Measurements from ENCODE around the gene TMEM271. TPM values are rescaled to one million over a fixed set of nuclear protein-coding genes. Genes with fewer than 3 reads are reported as not detected.

The TMEM271 gene
- total RNA-seq, 1 donor from 2014 or later = not detected

DNA sequence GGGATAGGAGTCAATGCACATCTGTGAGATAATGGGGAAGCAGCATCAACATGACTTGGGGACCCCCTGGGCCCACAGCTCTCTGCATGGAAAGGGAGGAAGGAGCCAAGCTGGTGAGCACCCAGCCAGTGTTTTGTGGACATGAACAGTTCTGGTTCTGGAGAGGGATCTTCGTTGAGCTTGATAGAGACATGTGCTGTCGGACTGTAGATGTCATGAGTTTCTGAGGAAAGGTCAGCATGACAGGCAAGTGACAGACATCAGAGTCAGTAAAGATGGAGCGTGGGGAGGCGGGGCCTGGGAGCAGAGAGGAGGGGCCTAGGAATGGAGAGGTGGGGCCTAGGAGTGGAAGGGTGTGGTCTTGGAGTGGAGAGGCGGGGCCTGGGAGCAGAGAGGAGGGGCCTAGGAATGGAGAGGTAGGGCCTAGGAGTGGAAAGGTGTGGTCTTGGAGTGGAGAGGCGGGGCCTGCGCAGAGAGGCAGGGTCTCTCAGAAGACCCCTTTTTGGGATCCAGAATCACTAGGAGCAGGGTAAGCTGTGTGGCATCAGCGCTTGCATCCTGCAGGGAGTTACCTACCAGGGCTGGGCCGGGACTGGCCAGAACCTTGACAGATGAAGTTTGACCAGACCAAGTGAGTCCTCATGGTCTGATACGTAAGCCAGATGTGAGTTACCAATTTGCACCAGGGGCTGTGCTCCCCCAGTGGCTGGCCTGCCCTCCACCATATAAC, 43.3 kb downstream of the TMEM271 start:
- ATAC-seq = peak in 1 of 2 donors; percentile 14

DNA sequence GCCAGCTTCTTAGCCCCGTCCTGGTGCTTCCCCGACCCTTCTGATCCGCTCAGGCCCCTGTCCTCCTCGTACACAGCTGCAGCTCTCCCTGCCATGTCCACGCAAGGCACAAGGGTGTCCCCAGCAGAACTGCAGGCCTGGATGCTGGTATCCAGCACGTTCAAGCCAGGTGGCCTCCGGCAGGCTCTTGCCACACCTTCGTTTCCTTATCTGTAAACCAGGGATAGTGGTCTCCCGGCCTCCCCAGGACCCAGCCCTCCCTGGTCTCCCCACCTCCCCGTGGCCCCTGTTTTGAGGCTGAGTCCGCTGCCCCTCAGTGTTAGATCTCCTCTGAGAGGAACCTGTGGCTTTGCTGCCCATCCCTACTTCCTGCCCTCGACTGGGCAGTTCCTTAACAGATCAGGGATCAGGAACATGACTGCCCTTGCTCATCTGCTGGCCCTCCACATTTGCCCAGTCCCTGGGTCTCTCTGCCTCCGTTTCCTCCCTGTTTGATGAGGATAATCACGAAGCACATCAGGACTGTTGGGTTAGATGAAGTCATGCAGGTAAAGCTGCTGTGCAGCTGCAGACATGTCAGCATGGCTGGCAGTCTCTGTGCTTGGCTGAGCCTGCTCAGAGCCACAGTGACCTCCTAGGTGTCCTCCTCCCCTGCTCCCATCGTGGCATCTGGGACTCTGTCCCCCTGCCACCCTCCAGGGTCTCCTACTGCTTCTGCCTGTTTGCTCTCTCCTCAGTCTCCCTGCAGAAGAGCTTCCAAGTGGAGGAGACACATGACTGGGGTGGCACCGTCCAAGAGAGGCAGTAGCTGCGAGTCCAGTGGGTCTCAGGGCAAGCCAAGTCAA, 44.2 kb downstream of the TMEM271 start:
- Histone ChIP-seq H3K4me3 (no peak overlapping the region), H3K27me3 (ENCODE audit: low read depth) (no peaks in the 10 kb centered on the region), H3K9me3 (no peaks in the 10 kb centered on the region), H3K36me3 (peaks cover 96% of the 10 kb centered on the region), H3K27ac (no peak overlapping the region), H3K4me1 (no peaks in the 10 kb centered on the region)
- no peak for TF ChIP-seq CTCF (IDR thresholded peaks at IDR 0.05)
- intact Hi-C loops (cut with DNase I) = no loop called here
- DNase-seq (no peak), ATAC-seq (no peak)

More for the DNA sequence above, 43.3 kb downstream of the TMEM271 start:
- DNase-seq = no peak
- Histone ChIP-seq H3K4me3 (no peak overlapping the region), H3K36me3 (peaks cover 96% of the 10 kb centered on the region), H3K9me3 (no peaks in the 10 kb centered on the region), H3K27ac (no peak overlapping the region), H3K27me3 (ENCODE audit: low read depth) (no peaks in the 10 kb centered on the region), H3K4me1 (no peaks in the 10 kb centered on the region)
- no peak for TF ChIP-seq CTCF (IDR thresholded peaks at IDR 0.05)
- intact Hi-C loops (cut with DNase I) = no loop called here

- Histone ChIP-seq H3K9me3 (no peaks in the 10 kb centered on the region), H3K4me3 (no peak overlapping the region), H3K27me3 (ENCODE audit: low read depth) (no peaks in the 10 kb centered on the region), H3K27ac (no peak overlapping the region), H3K4me1 (no peaks in the 10 kb centered on the region), H3K36me3 (peaks cover 92% of the 10 kb centered on the region)
- DNase-seq (no peak), ATAC-seq (no peak)
- intact Hi-C loops (cut with DNase I) = no loop called here
- no peak for TF ChIP-seq CTCF (IDR thresholded peaks at IDR 0.05)
Measured at GRCh38 chr4:531076-531475, 45.0 kb downstream of the TMEM271 start.

DNA sequence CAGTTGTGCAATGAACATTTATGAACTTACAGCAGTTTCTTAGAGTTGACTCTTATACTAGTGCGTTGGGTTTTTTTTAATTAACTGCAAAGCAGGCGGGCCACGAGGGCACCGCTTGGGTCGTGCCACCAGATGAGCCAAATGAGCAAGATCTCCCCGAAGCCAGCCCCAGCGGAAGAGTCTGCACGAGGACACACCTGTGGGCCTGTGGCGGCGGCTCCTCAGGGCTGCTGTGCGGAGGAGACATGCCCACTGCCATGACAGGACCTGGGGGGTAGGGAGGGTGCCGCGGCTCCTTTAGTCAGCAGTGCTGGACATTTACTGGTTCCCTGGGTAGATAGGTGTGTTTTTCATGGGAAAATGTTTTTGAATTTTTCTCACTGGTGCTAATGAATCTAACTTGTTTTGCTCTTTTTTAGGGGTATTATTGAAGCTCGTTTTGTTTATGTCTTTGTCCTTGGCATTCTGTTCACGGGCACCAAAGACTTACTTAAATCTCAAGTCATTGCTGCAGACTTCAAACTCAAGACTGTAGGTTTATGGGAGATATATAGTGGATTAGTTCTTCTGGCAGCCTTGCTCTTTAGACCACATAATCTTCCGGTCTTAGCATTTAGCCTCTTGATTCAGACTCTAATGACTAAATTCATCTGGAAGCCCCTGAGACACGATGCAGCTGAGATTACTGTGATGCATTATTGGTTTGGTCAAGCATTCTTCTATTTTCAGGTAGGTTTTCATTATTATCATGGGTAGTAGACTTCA, 45.9 kb downstream of the TMEM271 start:
- intact Hi-C loops (cut with DNase I) = no loop called here
- no peak for TF ChIP-seq CTCF (IDR thresholded peaks at IDR 0.05)
- peaks cover 92% of the 10 kb centered on the region for H3K36me3 ChIP-seq
- no peak for DNase-seq
- H3K4me1 ChIP-seq = no peaks in the 10 kb centered on the region
- no peak for ATAC-seq
- no peaks in the 10 kb centered on the region for H3K27me3 ChIP-seq (ENCODE audit: low read depth)
- H3K9me3 ChIP-seq = no peaks in the 10 kb centered on the region
- no peak overlapping the region for H3K27ac ChIP-seq
- no peak overlapping the region for H3K4me3 ChIP-seq

- no peaks in the 10 kb centered on the region for H3K9me3 ChIP-seq
- no peak for ATAC-seq
Measured at GRCh38 chr4:529563-529962, 46.5 kb downstream of the TMEM271 start.

More at GRCh38 chr4:529563-529962, 46.5 kb downstream of the TMEM271 start:
- no peak for TF ChIP-seq CTCF (IDR thresholded peaks at IDR 0.05)
- H3K4me1 ChIP-seq = no peaks in the 10 kb centered on the region
- intact Hi-C loops (cut with DNase I) = no loop called here
- H3K27ac ChIP-seq = no peak overlapping the region
- DNase-seq = no peak
- H3K27me3 ChIP-seq (ENCODE audit: low read depth) = no peaks in the 10 kb centered on the region
- no peak overlapping the region for H3K4me3 ChIP-seq
- H3K36me3 ChIP-seq = peaks cover 92% of the 10 kb centered on the region

Data from lower lobe of right lung (tissue), 2 donors.